Amniotic epithelial cell (primary cell): ENCODE data around the gene ESRRA.
"Not testable (repeated sequence)": the region's sequence is repeated elsewhere in the genome, so short reads cannot be mapped to it uniquely, and the experiment has no call there.

Source experiments
- DNase-seq: peaks from one replicate; pipeline ENCODE4 v3.0.0-alpha.2; 2010; ENCODE audit warnings: low read depth

ESRRA gene

GRCh38 chr11:64292460-64293254 is 12.7 kb upstream of the ESRRA start:
- DNase-seq, result no peak

GRCh38 chr11:64294774-64295173 is 10.6 kb upstream of the ESRRA start:
- DNase-seq, result peak; percentile 79

- no peak for DNase-seq
Observed at GRCh38 chr11:64295760-64296159, 9.6 kb upstream of the ESRRA start.

DNA sequence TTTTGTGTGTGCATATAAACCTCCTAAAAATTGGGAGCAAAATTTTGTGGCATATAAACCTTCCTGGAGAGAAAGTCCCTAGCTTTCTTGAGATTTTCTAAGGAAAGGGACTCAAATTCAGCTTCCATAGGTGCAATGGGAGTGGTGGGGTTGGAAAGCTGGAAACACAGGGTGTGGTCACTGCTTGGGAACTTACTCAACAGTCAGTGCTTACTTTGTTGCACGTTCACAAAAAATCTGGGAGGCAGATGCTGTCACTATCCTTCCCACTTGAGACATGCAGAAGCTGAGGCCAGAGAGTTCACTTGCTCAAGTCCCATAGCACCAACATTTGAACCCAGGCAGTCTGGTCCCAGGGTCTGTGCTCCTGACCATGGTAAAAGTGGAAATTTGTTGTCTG is 9.1 kb upstream of the ESRRA start:
- no peak for DNase-seq

DNA sequence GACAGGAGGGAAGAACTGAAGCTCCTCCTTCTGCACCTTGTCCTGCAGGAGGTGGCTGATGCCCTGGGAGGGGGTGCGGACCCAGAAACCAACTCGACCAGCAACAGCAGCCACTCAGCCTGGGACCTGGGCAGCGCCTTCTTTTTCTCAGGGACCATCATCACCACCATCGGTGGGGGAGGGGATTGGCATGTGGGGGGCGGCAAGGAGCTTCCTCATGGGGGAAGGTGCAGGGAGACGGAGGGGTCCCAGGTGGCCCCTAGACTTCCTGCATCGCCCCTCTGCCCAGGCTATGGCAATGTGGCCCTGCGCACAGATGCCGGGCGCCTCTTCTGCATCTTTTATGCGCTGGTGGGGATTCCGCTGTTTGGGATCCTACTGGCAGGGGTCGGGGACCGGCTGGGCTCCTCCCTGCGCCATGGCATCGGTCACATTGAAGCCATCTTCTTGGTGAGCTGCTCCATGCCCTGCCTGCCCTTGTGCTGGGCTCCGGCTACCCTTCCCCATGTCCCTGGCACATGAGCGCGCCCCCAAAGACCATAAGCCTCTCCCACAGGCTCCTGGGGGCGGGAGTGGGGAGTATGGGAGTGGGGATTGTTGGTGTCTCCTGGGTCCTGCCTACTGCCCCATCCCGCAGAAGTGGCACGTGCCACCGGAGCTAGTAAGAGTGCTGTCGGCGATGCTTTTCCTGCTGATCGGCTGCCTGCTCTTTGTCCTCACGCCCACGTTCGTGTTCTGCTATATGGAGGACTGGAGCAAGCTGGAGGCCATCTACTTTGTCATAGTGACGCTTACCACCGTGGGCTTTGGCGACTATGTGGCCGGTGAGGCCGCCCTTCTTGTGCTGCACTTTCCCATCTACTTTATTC is 8.3 kb upstream of the ESRRA start:
- DNase-seq, result no peak

DNA sequence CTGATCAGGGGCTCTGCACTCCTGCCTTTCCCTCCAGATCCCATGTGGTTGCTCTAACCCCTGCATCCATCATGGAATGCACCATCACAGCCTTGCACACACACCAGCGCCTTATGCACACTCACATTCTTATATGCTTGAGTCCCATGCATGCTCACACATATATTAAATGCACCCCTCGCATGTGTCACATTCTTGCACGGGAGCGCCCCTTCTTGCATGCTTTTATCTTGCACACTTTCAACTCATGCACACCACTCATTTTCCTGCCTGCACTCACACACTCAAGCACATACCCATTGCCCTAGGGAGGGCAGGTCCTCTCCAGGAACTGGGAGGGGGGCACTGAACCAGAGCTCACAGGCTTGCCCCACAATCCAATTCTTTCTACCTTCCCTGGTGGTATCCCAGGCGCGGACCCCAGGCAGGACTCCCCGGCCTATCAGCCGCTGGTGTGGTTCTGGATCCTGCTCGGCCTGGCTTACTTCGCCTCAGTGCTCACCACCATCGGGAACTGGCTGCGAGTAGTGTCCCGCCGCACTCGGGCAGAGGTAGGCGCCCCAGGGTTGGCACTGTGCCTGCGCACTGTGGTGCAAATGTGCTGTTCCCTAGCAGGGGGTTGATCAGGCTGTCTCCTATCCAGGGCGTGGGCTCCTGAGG is 7.5 kb upstream of the ESRRA start:
- DNase-seq, result no peak

- no peak for DNase-seq
Observed at GRCh38 chr11:64298966-64299846, 6.1 kb upstream of the ESRRA start.

DNA sequence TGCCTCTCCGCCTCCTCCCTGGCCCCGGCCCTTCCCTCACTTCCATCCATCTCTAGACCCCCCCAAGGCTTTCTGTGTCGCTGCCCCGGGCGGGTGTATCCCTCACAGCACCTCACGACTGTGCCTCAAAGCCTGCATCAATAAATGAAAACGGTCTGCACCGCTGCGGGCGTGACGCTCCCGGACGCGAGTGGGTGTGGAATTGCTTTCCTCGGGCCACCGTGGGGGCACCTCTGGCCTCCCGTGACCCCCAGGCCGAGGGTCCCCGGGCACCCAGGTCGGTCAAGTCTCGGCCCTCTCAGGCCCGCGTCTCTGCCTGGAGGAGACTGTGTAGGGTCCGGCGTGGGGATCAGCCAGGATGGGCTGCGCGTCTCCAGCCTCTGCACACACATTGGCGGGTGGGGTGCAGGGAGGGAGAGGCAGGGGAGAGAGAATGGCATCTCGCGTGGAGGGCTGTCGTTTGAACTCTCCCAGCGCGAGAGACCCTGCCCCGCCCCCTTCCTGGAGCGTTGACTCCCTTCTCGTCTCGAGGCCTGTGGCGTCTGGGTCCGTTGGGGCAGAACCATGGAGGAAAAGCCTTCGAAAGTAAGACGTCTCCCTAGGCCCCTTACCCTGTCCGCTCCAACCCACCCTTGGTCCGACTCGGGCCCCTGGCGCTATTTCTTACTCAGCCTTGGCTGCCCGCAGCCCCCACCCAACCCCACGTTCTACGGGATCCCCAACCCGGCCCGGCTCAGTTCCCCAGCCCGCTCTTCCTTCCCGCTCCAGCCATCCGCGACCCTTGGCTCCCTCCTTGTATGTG is 5.3 kb upstream of the ESRRA start, which contains the start of gene CATSPERZ:
TSS of gene CATSPERZ (plus strand) at position 512 of the 802 bp plus-strand sequence. CDS start at position 565, 53 bp downstream.
- no peak for DNase-seq

DNA sequence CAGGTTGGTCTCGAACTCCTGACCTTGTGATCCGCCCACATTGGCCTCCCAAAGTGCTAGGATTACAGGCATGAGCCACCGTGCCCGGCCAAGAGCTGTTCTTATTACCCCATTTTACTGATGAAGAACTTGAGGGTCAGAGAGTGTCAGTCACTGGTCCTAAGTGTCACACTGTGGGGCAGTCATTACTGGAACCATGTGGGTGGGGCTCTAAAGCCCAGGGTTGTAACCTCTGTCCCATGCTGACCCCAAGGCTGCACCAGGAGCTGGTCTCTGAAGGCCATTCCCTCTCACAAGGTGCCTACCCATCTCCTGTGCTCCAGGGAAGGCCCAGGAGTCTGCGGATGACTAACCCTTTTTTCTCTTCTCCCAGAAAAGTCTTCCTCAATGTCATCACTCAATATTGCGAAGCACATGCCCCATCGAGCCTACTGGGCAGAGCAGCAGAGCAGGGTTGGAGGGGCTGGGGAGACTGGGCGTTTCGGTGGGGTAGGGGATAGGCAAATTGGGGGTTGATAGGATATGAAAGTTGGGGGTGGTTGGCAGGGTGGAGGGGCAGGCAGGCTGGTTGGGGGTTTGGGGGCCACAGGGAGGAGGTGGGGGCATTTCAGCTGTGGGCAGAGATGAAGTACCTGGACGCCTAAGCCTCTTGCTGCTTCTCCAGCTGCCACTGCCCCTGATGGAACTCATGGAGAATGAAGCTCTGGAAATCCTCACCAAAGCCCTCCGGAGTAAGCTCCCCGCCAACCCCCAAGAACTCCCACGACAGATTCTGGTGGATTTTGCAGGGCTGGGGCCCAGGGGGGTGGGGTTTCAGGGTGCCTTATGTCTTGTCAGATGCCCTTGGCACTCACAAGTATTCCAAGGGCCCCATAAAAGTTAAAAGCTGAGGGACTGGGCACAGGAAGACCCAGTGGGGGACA is 2.0 kb upstream of the ESRRA start:
- no peak for DNase-seq

DNA sequence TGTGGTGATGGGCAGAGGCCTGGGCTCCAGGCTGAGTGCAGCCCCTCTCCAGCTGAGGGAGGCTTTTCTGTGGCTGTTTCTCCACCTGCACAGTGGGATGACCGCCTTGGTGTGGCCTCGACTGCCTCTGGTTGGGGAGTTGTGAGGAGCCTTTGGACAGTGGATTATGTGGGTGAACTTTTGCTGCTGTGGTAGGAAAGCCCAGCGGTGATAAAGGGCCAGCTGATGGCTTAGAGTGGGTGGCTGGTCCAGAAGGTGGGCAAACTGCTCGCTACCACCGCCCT is 1.4 kb upstream of the ESRRA start:
- DNase-seq, result no peak

GRCh38 chr11:64304316-64305072 is 830 bp upstream of the ESRRA start:
- DNase-seq, result peak; percentile 86

DNA sequence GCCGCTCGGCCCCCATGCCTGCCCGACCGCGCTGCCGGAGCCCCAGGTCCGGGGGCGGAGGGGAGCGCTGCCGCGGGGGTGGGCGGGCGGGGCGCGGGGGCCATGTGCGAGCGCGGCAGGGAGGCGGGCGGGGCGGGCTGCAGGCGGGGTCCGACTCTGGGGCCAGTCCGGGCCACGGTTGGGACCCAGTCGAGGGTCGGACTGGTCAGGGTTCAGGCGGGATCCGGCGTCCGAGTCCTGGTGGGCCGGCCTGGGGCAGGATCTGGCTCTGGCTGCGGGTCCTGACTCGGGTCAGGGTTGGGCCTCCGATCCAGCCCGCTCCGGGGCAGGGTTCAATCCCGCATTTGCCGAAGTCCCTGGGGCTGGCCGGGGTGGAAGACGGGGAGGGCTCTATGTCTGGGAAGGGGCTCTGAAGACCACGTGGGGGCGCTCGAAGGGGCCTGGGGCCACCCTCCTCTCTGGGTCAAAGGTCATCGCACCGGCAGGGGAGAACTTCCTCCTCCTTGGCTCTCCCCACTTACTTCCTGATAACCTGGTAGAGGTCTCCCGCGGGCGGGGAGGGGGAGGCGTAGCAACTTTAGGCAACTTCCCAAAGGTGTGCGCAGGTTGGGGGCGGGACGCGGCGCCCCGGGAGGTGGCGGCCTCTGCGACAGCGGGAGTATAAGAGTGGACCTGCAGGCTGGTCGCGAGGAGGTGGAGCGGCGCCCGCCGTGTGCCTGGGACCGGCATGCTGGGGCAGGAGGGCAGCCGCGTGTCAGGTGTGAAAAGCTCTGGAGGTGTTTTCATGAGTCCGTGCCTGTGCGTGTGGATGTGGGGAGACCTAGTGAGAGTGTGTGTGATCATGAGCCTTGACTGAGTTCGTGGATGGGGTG is 603 bp downstream of the ESRRA start:
- DNase-seq, result no peak

DNA sequence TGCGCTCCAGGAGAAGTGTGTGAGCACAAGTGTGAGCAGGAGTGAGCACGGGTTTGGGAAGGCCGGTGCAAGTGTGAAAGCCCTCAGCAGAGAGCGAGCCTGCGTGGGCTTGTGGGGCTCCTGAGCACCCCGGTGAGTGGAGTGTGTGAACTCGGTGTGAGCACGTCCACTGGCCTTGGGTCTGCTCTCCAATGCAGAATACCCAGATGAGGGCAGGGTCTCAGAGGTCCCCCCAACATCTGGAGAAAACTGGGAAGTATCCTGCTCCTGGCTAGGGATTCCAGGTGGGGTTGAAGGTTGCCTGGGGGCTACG is 1.2 kb downstream of the ESRRA start:
- no peak for DNase-seq

DNA sequence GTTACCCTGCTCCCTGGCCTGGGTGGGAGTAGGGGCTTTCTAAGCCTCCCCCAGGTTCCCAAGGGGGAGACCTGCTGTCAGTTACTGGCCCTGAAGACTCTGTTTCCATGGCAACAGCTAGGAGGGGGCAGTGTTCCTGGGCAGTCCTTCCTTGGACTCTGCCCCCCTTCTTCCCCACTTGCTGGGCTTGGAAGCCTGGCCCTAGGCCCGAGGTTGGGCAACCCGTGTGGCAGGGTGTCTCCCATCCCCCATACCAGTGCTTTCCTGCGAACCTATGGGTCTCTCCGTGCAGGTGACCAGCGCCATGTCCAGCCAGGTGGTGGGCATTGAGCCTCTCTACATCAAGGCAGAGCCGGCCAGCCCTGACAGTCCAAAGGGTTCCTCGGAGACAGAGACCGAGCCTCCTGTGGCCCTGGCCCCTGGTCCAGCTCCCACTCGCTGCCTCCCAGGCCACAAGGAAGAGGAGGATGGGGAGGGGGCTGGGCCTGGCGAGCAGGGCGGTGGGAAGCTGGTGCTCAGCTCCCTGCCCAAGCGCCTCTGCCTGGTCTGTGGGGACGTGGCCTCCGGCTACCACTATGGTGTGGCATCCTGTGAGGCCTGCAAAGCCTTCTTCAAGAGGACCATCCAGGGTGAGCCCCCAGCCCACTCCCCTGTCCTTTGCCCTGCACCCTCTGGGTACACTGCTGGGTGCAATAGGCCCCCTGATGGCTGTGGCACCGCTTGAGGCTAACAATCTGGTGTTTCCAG is 1.7 kb downstream of the ESRRA start:
- DNase-seq, result peak; percentile 61

DNA sequence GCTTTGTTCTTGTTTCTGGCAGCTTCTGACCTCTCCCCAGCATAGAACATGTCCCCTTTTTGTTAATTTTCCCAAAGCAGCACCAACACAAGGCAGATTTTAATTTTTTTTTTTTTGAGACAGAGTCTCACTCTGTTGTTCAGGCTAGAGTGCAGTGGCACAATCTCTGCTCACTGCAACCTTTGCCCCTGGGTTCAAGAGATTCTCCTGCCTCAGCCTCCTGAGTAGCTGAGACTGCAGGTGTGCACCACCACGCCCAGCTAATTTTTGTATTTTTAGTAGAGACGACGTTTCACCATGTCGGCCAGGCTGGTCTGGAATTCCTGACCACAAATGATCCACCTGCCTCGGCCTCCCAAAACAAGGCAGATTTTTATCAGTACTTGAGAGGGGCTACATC is 2.5 kb downstream of the ESRRA start:
- not testable (repeated sequence) for DNase-seq

DNA sequence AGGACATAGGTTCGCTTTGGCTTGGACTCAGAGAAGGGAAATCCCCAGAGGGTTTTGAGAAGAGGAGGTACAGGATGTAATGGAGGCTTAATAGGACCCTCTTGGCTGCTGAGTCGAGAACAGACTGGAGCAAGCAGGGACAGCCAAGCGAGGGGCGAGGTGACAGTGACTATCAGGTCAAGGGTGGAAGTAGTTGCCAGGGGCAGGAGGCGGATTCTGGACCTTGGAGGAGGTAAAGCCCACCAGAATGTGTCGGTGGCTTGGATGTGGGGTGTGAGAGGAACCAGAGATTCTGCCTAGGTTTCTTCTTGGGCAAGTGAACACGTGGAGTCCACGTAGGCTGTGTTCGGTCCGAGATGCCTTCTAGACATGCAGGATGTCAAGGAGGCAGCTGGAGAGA is 7.6 kb downstream of the ESRRA start:
- DNase-seq, result no peak

GRCh38 chr11:64313491-64314145 is 8.3 kb downstream of the ESRRA start:
- no peak for DNase-seq
